ENCODE data around the gene INO80D. TPM values are rescaled to one million over a fixed set of nuclear protein-coding genes. Genes with fewer than 3 reads are reported as not detected.

Gene INO80D
- total and polyA plus RNA-seq, 2 of the 13 experiments (the other 11 are each of a cell fraction or from before 2014, with no cell fraction given): 7.6 to 7.9 TPM

DNA sequence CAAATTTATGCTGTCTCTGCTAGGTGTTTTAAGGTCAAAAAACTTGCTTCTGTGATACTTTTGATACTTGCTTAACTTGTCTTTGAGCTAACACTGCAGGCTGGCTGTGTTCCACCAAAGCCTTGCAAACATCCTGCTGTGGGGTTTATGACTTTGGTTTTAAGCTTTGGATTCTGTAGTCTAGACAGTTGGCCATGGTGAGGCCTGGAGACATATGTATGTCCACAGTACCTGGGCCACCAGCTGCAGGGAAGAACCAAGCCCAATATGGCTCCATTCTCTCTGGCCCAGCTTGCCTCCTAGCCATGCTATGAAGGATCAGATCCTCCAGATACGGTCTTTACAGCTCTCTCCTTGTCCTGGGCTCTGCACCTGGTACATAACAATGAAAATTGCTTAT is 113.9 kb downstream of the INO80D start (continued):
- TF ChIP-seq, protein P1, sequence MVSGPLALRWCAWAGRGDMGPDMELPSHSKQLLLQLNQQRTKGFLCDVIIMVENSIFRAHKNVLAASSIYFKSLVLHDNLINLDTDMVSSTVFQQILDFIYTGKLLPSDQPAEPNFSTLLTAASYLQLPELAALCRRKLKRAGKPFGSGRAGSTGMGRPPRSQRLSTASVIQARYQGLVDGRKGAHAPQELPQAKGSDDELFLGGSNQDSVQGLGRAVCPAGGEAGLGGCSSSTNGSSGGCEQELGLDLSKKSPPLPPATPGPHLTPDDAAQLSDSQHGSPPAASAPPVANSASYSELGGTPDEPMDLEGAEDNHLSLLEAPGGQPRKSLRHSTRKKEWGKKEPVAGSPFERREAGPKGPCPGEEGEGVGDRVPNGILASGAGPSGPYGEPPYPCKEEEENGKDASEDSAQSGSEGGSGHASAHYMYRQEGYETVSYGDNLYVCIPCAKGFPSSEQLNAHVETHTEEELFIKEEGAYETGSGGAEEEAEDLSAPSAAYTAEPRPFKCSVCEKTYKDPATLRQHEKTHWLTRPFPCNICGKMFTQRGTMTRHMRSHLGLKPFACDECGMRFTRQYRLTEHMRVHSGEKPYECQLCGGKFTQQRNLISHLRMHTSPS (CRISPR knock-in tag; IDR thresholded peaks at IDR 0.05; ENCODE audit: low read depth): 0 out of 2 replicates have a peak, but pooled peaks have one; percentile 18
- TF ChIP-seq ZNF138 (CRISPR knock-in tag; IDR thresholded peaks at IDR 0.05; ENCODE audit: low read depth) (peak; percentile 54; the same call in 1 of the 2 replicates), ZBTB1 (CRISPR knock-in tag; IDR thresholded peaks at IDR 0.05; ENCODE audit: borderline replicate concordance) (no peak), ZSCAN25 (CRISPR knock-in tag; IDR thresholded peaks at IDR 0.05) (no peak), ZFP36 (IDR thresholded peaks at IDR 0.05; ENCODE audit: borderline replicate concordance, low read depth, low read length, partially characterized antibody) (no peak), HMGA1 (CRISPR knock-in tag; conservative IDR thresholded peaks at IDR 0.05) (no peak), ZSCAN29 (CRISPR knock-in tag; conservative IDR thresholded peaks at IDR 0.05) (no peak), ZNF761 (CRISPR knock-in tag; conservative IDR thresholded peaks at IDR 0.05) (no peak), GFI1 (CRISPR knock-in tag; IDR thresholded peaks at IDR 0.05; ENCODE audit: borderline replicate concordance) (no peak), FOSL1 (CRISPR knock-in tag; IDR thresholded peaks at IDR 0.05; ENCODE audit: borderline replicate concordance) (no peak), DPF2 (CRISPR knock-in tag; IDR thresholded peaks at IDR 0.05; ENCODE audit: borderline replicate concordance, low read depth) (no peak), ZNF331 (CRISPR knock-in tag; IDR thresholded peaks at IDR 0.05) (peak; percentile 14; the same call in 1 of the 2 replicates), PHB2 (IDR thresholded peaks at IDR 0.05; ENCODE audit: partially characterized antibody) (no peak), ZFY (CRISPR knock-in tag; IDR thresholded peaks at IDR 0.05) (peak; percentile 34; the same call in 1 of the 2 replicates), ZNF788 (CRISPR knock-in tag; IDR thresholded peaks at IDR 0.05; ENCODE audit: borderline replicate concordance) (no peak), ZNF317 (CRISPR knock-in tag; IDR thresholded peaks at IDR 0.05) (no peak), ZNF282 (IDR thresholded peaks at IDR 0.05; ENCODE audit: partially characterized antibody) (no peak), ATM (IDR thresholded peaks at IDR 0.05; ENCODE audit: borderline replicate concordance) (no peak)
- TF ChIP-seq, protein P2, sequence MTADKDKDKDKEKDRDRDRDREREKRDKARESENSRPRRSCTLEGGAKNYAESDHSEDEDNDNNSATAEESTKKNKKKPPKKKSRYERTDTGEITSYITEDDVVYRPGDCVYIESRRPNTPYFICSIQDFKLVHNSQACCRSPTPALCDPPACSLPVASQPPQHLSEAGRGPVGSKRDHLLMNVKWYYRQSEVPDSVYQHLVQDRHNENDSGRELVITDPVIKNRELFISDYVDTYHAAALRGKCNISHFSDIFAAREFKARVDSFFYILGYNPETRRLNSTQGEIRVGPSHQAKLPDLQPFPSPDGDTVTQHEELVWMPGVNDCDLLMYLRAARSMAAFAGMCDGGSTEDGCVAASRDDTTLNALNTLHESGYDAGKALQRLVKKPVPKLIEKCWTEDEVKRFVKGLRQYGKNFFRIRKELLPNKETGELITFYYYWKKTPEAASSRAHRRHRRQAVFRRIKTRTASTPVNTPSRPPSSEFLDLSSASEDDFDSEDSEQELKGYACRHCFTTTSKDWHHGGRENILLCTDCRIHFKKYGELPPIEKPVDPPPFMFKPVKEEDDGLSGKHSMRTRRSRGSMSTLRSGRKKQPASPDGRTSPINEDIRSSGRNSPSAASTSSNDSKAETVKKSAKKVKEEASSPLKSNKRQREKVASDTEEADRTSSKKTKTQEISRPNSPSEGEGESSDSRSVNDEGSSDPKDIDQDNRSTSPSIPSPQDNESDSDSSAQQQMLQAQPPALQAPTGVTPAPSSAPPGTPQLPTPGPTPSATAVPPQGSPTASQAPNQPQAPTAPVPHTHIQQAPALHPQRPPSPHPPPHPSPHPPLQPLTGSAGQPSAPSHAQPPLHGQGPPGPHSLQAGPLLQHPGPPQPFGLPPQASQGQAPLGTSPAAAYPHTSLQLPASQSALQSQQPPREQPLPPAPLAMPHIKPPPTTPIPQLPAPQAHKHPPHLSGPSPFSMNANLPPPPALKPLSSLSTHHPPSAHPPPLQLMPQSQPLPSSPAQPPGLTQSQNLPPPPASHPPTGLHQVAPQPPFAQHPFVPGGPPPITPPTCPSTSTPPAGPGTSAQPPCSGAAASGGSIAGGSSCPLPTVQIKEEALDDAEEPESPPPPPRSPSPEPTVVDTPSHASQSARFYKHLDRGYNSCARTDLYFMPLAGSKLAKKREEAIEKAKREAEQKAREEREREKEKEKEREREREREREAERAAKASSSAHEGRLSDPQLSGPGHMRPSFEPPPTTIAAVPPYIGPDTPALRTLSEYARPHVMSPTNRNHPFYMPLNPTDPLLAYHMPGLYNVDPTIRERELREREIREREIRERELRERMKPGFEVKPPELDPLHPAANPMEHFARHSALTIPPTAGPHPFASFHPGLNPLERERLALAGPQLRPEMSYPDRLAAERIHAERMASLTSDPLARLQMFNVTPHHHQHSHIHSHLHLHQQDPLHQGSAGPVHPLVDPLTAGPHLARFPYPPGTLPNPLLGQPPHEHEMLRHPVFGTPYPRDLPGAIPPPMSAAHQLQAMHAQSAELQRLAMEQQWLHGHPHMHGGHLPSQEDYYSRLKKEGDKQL (CRISPR knock-in tag; IDR thresholded peaks at IDR 0.05; ENCODE audit: low read depth): no peak
- TF ChIP-seq, protein P3, sequence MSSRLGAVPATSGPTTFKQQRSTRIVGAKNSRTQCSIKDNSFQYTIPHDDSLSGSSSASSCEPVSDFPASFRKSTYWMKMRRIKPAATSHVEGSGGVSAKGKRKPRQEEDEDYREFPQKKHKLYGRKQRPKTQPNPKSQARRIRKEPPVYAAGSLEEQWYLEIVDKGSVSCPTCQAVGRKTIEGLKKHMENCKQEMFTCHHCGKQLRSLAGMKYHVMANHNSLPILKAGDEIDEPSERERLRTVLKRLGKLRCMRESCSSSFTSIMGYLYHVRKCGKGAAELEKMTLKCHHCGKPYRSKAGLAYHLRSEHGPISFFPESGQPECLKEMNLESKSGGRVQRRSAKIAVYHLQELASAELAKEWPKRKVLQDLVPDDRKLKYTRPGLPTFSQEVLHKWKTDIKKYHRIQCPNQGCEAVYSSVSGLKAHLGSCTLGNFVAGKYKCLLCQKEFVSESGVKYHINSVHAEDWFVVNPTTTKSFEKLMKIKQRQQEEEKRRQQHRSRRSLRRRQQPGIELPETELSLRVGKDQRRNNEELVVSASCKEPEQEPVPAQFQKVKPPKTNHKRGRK (CRISPR knock-in tag; IDR thresholded peaks at IDR 0.05): no peak
- TF ChIP-seq, protein P4, sequence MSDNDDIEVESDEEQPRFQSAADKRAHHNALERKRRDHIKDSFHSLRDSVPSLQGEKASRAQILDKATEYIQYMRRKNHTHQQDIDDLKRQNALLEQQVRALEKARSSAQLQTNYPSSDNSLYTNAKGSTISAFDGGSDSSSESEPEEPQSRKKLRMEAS (IDR thresholded peaks at IDR 0.05): peak; percentile 56; the same call in 1 of the 2 replicates

Measured in HepG2 (cell line).